C4-2B (cell line): ENCODE results near the gene EXOC3L2.

Experiments used
- H3K27ac ChIP-seq: fragments of 450-650 bp; 2 replicates; pipeline ENCODE4 v1.5.1; 2017
- ZFX ChIP-seq: fragments of 450-650 bp; IDR thresholded peaks from 2 replicates; pipeline ENCODE4 v1.6.1; 2017
- TF ChIP-seq, protein P1 (sequence below): fragments of 450-650 bp; conservative IDR thresholded peaks from 2 replicates; pipeline ENCODE4 v1.5.1; 2017; ENCODE audit warnings: mild to moderate bottlenecking

The EXOC3L2 gene

DNA sequence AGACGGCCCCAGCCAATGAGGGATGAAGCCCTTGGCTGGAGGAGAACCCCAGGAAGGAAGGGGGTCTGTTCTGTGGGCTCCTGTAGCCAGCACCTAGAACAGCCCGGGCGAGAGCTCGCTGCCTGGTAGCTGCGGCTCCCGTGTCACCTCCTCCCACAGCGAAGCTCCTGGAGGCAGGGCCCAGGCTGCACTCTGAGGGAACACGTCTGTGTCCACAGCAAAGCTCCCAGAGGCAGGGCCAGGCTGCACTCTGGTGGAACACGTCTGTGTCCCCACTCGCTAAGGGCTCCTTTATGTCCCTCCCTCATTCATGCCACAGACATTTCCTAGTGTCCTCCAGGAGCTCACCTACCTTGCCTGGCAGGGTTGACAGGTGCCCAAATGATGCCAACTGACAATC, 75.6 kb downstream of the EXOC3L2 start:
- H3K27ac ChIP-seq = no peak overlapping the region
- TF ChIP-seq, protein P1, sequence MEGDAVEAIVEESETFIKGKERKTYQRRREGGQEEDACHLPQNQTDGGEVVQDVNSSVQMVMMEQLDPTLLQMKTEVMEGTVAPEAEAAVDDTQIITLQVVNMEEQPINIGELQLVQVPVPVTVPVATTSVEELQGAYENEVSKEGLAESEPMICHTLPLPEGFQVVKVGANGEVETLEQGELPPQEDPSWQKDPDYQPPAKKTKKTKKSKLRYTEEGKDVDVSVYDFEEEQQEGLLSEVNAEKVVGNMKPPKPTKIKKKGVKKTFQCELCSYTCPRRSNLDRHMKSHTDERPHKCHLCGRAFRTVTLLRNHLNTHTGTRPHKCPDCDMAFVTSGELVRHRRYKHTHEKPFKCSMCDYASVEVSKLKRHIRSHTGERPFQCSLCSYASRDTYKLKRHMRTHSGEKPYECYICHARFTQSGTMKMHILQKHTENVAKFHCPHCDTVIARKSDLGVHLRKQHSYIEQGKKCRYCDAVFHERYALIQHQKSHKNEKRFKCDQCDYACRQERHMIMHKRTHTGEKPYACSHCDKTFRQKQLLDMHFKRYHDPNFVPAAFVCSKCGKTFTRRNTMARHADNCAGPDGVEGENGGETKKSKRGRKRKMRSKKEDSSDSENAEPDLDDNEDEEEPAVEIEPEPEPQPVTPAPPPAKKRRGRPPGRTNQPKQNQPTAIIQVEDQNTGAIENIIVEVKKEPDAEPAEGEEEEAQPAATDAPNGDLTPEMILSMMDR = no peak
- no peak for TF ChIP-seq ZFX

DNA sequence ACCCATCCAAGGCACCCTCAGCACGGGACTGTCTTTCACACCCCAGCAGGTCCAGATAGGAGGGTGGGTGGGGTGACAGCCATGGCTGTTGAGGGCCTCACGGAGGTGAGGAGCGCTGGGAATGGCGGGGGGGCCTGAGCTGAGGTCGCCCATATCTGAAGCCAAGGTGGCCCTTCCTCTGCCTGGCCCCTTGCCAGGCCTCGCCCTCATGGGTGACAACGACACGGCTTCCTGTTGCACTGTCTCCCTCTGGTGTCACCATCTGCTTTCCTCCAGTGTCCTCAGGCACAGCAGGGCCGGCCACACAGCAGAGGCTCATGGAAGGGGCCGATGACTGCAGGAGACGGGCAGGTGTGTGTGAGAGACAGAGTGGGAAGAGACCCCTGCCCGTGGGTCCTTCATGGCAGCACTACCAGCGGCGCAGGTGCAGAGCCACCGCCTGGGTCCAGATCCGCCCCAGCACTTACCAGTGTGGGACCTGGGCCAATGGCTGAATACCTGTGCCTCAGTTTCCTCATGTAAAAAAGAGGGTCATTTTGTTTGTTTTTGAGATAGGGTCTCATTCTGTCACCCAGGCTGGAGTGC, 76.3 kb downstream of the EXOC3L2 start:
- TF ChIP-seq, protein P1 = no peak
- no peak for TF ChIP-seq ZFX
- no peak overlapping the region for H3K27ac ChIP-seq

DNA sequence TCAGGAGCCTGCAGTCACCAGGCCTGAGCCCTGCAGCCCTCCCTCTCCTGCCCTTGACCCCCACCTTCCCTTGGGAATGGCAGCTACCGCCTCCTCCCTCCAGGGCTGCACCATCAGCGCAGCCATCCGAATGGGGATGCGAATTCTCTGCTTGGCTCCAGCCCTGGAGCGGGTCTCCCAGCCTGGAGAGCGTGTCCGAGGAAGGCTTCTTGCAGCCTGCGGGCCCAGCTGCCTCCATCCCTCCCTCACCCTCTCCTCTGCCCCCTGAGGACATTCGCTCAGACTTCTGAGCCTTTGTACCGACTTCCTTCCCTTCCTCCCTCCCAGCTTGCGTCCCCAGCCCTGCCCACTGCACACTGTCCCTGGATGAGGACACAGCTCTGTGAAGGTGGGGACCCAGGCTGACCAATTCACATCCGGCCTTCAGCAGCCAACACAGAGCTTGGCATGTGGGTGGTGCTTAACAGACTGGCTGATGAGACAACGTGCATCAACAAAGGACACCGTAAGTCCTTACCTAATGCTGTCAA, 78.4 kb downstream of the EXOC3L2 start:
- TF ChIP-seq, protein P1 = no peak
- TF ChIP-seq ZFX = no peak
- H3K27ac ChIP-seq = no peak overlapping the region

DNA sequence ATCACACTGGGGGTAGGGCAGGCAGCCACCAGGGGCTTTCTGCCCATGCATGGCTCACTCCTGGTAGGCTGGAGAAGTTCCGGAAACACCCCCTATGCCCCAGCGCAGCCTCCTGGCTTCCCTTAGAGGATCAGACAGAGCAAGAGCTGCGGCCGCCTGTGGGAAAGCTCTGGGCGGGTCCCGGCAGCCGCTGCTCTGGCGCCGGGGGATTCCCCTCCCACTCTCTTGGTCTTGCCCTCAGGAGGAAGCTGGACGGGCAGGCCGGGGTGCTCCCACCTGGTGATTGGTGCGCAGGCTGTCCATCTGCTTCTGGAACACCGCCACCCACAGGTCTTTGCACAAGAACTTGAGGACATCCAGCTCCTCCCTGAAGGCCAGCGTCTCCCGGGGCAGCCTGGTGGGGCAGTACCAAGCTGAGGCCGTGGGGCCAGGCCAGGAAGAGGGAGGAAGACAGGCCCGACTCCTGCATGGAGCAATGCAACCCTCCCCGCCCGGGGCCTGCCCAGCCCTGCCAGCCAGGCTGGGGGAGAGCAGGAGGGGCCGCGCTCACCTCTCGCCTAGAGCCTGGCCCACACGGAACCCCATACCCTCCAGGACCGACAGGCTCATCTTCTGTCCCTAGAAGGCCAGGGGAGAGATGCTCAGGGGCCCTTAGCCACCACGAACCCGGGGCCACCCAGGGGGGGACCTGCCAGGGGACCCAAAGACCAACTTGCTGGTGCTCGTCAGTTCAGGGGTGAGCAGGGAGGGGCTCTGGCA, 80.5 kb downstream of the EXOC3L2 start:
- H3K27ac ChIP-seq = no peak overlapping the region
- TF ChIP-seq ZFX = no peak
- TF ChIP-seq, protein P1 = no peak

DNA sequence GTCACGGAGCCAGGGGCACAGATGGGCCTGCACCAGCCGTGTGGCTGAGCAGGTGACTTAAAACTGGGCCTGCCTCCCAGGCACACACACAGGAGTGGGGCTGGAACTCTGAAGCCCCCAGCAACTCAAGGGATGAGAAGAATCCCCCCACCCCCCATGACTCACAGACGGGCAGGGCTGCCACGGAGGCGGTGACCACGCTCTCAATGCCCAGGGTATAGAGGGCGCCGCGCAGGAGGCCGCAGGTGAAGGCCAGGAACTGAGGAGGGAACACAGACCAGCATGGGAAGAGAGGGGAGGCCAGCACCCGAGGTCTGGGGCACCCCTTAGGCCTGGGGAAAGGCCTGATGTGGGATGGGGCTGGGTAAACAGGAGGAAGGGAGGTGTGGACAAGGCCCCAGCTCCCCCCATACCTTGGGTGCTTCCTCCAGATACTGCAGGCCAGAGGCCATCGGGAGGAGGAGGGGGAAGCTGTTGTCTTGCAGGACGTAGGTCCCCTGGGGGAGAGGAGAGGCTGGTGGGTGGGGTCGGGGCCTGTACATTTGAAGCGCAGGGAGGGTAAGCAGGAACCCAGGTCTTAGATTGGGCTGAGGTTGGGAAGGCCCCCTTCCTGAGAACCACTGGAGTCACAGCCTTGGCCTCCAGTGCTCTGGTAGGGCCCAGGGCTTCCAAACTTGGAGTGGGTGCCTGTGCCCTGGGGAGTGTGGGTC, 81.3 kb downstream of the EXOC3L2 start:
- no peak overlapping the region for H3K27ac ChIP-seq

DNA sequence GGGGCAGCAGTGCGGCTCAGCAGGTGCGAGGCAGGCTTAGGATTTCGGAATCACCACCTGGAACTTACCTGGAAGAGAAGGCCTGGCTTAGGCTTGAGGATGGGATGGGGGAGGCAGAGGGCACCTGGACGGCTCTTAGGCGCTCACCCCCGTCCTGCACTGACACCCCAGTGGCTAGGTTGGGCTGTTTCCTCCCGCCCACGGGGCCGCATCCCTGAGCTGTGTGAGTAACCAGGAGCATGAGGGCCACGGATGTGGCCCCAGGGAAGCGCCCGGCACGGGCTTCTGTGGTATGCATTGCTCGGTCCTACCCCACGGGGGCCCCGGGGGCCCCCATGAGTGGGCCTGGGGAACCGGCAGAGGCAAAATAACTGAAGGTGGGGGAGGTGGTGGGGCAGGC, 82.1 kb downstream of the EXOC3L2 start:
- no peak for TF ChIP-seq ZFX
- TF ChIP-seq, protein P1 = no peak
- no peak overlapping the region for H3K27ac ChIP-seq

More for the DNA sequence above, 81.3 kb downstream of the EXOC3L2 start:
- TF ChIP-seq ZFX = no peak
- TF ChIP-seq, protein P1 = no peak
